Measurements from ENCODE around the gene LBR. TPM values are rescaled to one million over a fixed set of nuclear protein-coding genes. Genes with fewer than 3 reads are reported as not detected.

LBR gene
- total RNA-seq, 1 experiment from 2014 or later = 60.9 TPM

DNA sequence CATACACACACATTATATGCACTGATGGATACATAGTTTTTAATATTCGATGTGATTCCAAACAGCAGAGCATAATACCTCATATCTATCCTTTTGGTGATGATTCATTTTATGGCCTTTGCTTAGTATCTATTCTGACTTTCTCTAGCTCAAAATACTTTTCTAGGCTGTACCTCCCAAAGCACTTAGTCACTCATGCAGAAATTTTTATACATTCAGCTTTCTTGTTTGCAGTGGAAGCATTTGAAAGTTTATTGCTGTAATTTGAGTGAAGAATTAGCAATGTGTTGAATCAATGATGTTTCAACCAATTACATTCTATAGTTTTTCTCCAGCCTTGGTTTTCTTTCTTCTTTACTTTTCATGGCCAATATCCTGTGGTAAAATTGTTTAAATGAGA, 66.7 kb downstream of the LBR start:
- H3K27me3 Mint-ChIP-seq (ENCODE audit: low read depth) = peaks cover 20% of the 10 kb centered on the region
- H3K79me1 ChIP-seq (ENCODE audit: insufficient read depth, low read depth, low read length, poor library complexity, severe bottlenecking) = no peaks in the 10 kb centered on the region
- H3K36me3 Mint-ChIP-seq (ENCODE audit: insufficient read depth in 1 of 3, low read depth in 3 of 3) = no peaks in the 10 kb centered on the region
- H3K79me2 ChIP-seq (ENCODE audit: insufficient read depth, low read length) = no peaks in the 10 kb centered on the region
- no peak for DNase-seq
- no peak overlapping the region for H2BK5ac ChIP-seq (ENCODE audit: insufficient read length, low read length)
- no peaks in the 10 kb centered on the region for H3K9me3 Mint-ChIP-seq
- H3K4ac ChIP-seq (ENCODE audit: low read depth, low read length) = no peak overlapping the region
- no peak overlapping the region for H3K56ac ChIP-seq (ENCODE audit: insufficient read length, low read depth, low read length)
- H3K18ac ChIP-seq (ENCODE audit: insufficient read length, low read depth, low read length) = no peak overlapping the region
- no peak overlapping the region for H4K5ac ChIP-seq (ENCODE audit: insufficient read length, low read depth, low read length)
- no peak overlapping the region for H3K27ac Mint-ChIP-seq
- no peaks in the 10 kb centered on the region for H3K4me1 ChIP-seq (ENCODE audit: insufficient read depth, low read length)
- H3T11ph ChIP-seq (ENCODE audit: low read length) = no peak overlapping the region
- no peaks in the 10 kb centered on the region for H3K9me3 ChIP-seq (ENCODE audit: control insufficient read depth, low read depth, low read length)
- no peak overlapping the region for H2AFZ ChIP-seq (ENCODE audit: low read length)
- no peak overlapping the region for H2BK20ac ChIP-seq (ENCODE audit: low read depth, low read length, poor library complexity, severe bottlenecking)
- H4K91ac ChIP-seq (ENCODE audit: insufficient read length, low read depth, low read length) = no peak overlapping the region
- H3K4me2 ChIP-seq (ENCODE audit: insufficient read depth, insufficient read length, low read length) = no peak overlapping the region
- H2AK5ac ChIP-seq (ENCODE audit: insufficient read length, low read length) = no peak overlapping the region
- TF ChIP-seq, protein P1, sequence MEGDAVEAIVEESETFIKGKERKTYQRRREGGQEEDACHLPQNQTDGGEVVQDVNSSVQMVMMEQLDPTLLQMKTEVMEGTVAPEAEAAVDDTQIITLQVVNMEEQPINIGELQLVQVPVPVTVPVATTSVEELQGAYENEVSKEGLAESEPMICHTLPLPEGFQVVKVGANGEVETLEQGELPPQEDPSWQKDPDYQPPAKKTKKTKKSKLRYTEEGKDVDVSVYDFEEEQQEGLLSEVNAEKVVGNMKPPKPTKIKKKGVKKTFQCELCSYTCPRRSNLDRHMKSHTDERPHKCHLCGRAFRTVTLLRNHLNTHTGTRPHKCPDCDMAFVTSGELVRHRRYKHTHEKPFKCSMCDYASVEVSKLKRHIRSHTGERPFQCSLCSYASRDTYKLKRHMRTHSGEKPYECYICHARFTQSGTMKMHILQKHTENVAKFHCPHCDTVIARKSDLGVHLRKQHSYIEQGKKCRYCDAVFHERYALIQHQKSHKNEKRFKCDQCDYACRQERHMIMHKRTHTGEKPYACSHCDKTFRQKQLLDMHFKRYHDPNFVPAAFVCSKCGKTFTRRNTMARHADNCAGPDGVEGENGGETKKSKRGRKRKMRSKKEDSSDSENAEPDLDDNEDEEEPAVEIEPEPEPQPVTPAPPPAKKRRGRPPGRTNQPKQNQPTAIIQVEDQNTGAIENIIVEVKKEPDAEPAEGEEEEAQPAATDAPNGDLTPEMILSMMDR (conservative IDR thresholded peaks at IDR 0.05) = no peak
- WGBS (ENCODE audit: extremely low coverage, insufficient read length, low lambda C conversion rate) = no CpG with 5 or more reads among the region's 1 CpG
- H3K27ac ChIP-seq (ENCODE audit: insufficient read length, low read depth, low read length) = no peak overlapping the region
- no peaks in the 10 kb centered on the region; a peak in 1 of 4 replicates for H3K4me1 Mint-ChIP-seq
- H4K8ac ChIP-seq (replicated peaks; ENCODE audit: insufficient read length, low read depth, low read length) = no peak overlapping the region
- H3K23me2 ChIP-seq (ENCODE audit: insufficient read length, low read depth, low read length, poor library complexity, severe bottlenecking) = no peaks in the 10 kb centered on the region
- no peaks in the 10 kb centered on the region for H4K20me1 ChIP-seq (ENCODE audit: control insufficient read depth, insufficient read depth, insufficient read length)
- H2BK120ac ChIP-seq (ENCODE audit: low read depth, low read length, poor library complexity, severe bottlenecking) = no peak overlapping the region
- H3K27me3 ChIP-seq (ENCODE audit: insufficient read depth, low read length) = peaks cover 4% of the 10 kb centered on the region; the same call in 1 of the 2 replicates
- H3K4me3 Mint-ChIP-seq = no peak overlapping the region
- H2BK12ac ChIP-seq (ENCODE audit: insufficient read length, low read depth, low read length) = no peak overlapping the region
- H3K23ac ChIP-seq (ENCODE audit: insufficient read length, low read depth, low read length) = no peak overlapping the region
- H2BK15ac ChIP-seq (ENCODE audit: low read depth, low read length) = no peak overlapping the region
- no peak overlapping the region for H3K9ac ChIP-seq (ENCODE audit: extremely low read depth, insufficient read length, low read length)
- H3K14ac ChIP-seq (ENCODE audit: insufficient read depth, low read length) = no peak overlapping the region
